Adrenal gland (tissue), 12 donors: ENCODE results near the gene EPB41L2. TPM values are rescaled to one million over a fixed set of nuclear protein-coding genes. Genes with fewer than 3 reads are reported as not detected.

Source experiments
- DNase-seq, 7 donors: peaks; one replicate each; pipeline ENCODE4 v3.0.0-alpha.2; 2019 to 2020
- H3K27ac ChIP-seq, 5 donors: fragments of 200-600 bp; sonication (generic) in 4 of 5; 1 replicate in 3 of 5; 2 replicates in 2 of 5; pipeline versions ENCODE4 v1.5.1 to v1.8.0; 2016 to 2020; ENCODE audit warnings: mild to moderate bottlenecking in 1 of 5
- H3K27me3 ChIP-seq: fragments of 200-600 bp; 2 replicates; pipeline ENCODE4 v1.8.0; 2021
- H3K36me3 ChIP-seq, 2 donors: fragments of 200-600 bp; replicated peaks in 1 of 2; 1 replicate in 1 of 2; 2 replicates in 1 of 2; pipeline versions ENCODE4 v1.5.1 to v1.8.0; 2018 to 2022
- H3K4me1 ChIP-seq, 2 donors: fragments of 200-600 bp; replicated peaks in 1 of 2; 1 replicate in 1 of 2; 2 replicates in 1 of 2; pipeline versions ENCODE4 v1.5.1 to v1.8.0; 2018 to 2021
- H3K4me3 ChIP-seq, 4 donors: fragments of 200-600 bp; sonication (generic) in 3 of 4; one replicate each; pipeline ENCODE4 v1.5.1; 2016 to 2018
- H3K9me3 ChIP-seq, 3 donors: fragments of 200-600 bp; sonication (generic) in 1 of 3; replicated peaks in 1 of 3; 1 replicate in 2 of 3; 2 replicates in 1 of 3; pipeline versions ENCODE4 v1.5.1 to v1.8.0; 2016 to 2021
- CTCF ChIP-seq, 6 experiments: fragments of 450-650 bp in 4 of 6; fragments of 200-600 bp in 2 of 6; sonication (generic) in 1 of 6; IDR thresholded peaks; 1 replicate in 5 of 6; 2 replicates in 1 of 6; pipeline versions ENCODE4 v1.5.1 to v1.8.0; 2016 to 2021; ENCODE audit warnings: antibody characterized with exemption in 6 of 6, mild to moderate bottlenecking in 2 of 6, moderate library complexity in 1 of 6
- POLR2A ChIP-seq, 2 donors: fragments of 450-650 bp; IDR thresholded peaks; one replicate each; pipeline ENCODE4 v1.6.1; 2017; ENCODE audit warnings: antibody characterized with exemption in 2 of 2, mild to moderate bottlenecking in 2 of 2, moderate library complexity in 1 of 2
- WGBS, 4 donors: extraction: QIAGEN DNeasy Blood & Tissue Kit in 2 of 4; methylation state at CpG; one replicate each; pipeline versions ENCODE4 v1.1.5 to v1.1.7; 2013 to 2017; 5-methylcytosine and 5-hydroxymethylcytosine counted together
- intact Hi-C, 2 donors: fragments of 100-400 bp; cut with DNase I; formaldehyde crosslinking; loops; one replicate each; pipeline versions ENCODE4 v1.14.1 to v1.15.0; 2022 to 2023
- polyA plus RNA-seq, 3 donors: library from polyadenylated mRNA; stranded (reverse); fragments of 200-250 nt in 2 of 3; fragments of 350-450 nt in 1 of 3; fragmentation: Illumina TruSeq in 1 of 3; extraction: RNeasy Lipid Tissue Mini Kit (QIAGEN cat#74804) in 1 of 3; gene quantifications; one replicate each; pipeline ENCODE4 v1.2.3, GENCODE V29; 2013 to 2014
- total RNA-seq, 9 donors: library from RNA; depleted of rRNA in 4 of 9; stranded (reverse); fragments of >200 nt in 4 of 9; fragments of 120-200 nt in 1 of 9; fragmentation: NEBNext Ultra II Directional in 1 of 9; extraction: Animal tissue kit (Norgen Biotek cat#: 25700) in 1 of 9; gene quantifications; one replicate each; pipeline versions ENCODE4 v1.1.0 to v1.2.4, GENCODE V29; 2013 to 2023
- donor health status: healthy with polysubstance abuse.
- donor health status: Bipolar disorder and iron deficiency.
- donor health status: DM: yes; HTN: yes; CAD: no.
- donor health status: DM: no; HTN: no; CAD: no.
- donor health status: DM: no; HTN: no; CAD: no.
- donor health status: DM: yes; HTN: yes; CAD: no.

EPB41L2 gene
- total and polyA plus RNA-seq, 12 donors: 30.6 to 101 (median 82.4) TPM

- DNase-seq: peak in 5 of 7 donors; percentile 23 to 54 (median 33)
- H3K36me3 ChIP-seq: no peaks in the 10 kb centered on the region
- H3K4me1 ChIP-seq: peaks cover 4 to 6% of the 10 kb centered on the region in 2 donors
- intact Hi-C loops: no loop called here
- no peaks in the 10 kb centered on the region for H3K27me3 ChIP-seq
- peak overlapping the region; percentile 51 to 100 (median 84) for H3K4me3 ChIP-seq
- peak overlapping the region in 4 of 5 donors; percentile 76 to 94 (median 82) for H3K27ac ChIP-seq
- H3K9me3 ChIP-seq: no peaks in the 10 kb centered on the region
- WGBS, 4 donors: 0 to 2% (median 1%) methylated on average over 32 to 84 of the region's 84 CpGs
- no peak for TF ChIP-seq CTCF (IDR thresholded peaks at IDR 0.05)
- no peak for TF ChIP-seq POLR2A (IDR thresholded peaks at IDR 0.05)
Measured at GRCh38 chr6:131062241-131063027, 611 bp downstream of the EPB41L2 start.

GRCh38 chr6:131061751-131062119 lies 1.3 kb downstream of the EPB41L2 start:
- intact Hi-C loops: no loop called here
- 19 to 28% (median 22%) methylated on average over 10 of the region's 10 CpGs for WGBS, 4 donors

GRCh38 chr6:131061041-131061750 lies 1.8 kb downstream of the EPB41L2 start:
- TF ChIP-seq CTCF (IDR thresholded peaks at IDR 0.05): no peak
- TF ChIP-seq POLR2A (IDR thresholded peaks at IDR 0.05): no peak

More at GRCh38 chr6:131061751-131062119, 1.3 kb downstream of the EPB41L2 start:
- H3K4me3 ChIP-seq: peak overlapping the region in 2 of 4 donors; percentile 82 to 100
- H3K27ac ChIP-seq: peak overlapping the region in 1 of 5 donors; percentile 83
- H3K4me1 ChIP-seq: peaks cover 4 to 6% of the 10 kb centered on the region in 2 donors
- TF ChIP-seq POLR2A (IDR thresholded peaks at IDR 0.05) (no peak), CTCF (IDR thresholded peaks at IDR 0.05) (no peak)
- no peaks in the 10 kb centered on the region for H3K36me3 ChIP-seq
- H3K9me3 ChIP-seq: no peaks in the 10 kb centered on the region
- DNase-seq: peak in 1 of 7 donors; percentile 9
- H3K27me3 ChIP-seq: no peaks in the 10 kb centered on the region

GRCh38 chr6:131060311-131060710 lies 2.7 kb downstream of the EPB41L2 start:
- no peak overlapping the region for H3K27ac ChIP-seq
- intact Hi-C loops: no loop called here
- WGBS, 4 donors: 74 to 84% (median 76%) methylated on average over 3 of the region's 3 CpGs

More at GRCh38 chr6:131061041-131061750, 1.8 kb downstream of the EPB41L2 start:
- intact Hi-C loops: no loop called here
- no peak for DNase-seq
- Histone ChIP-seq H3K9me3 (no peaks in the 10 kb centered on the region), H3K4me1 (peaks cover 4 to 6% of the 10 kb centered on the region in 2 donors), H3K27ac (peak overlapping the region in 1 of 5 donors; percentile 83), H3K27me3 (no peaks in the 10 kb centered on the region), H3K36me3 (no peaks in the 10 kb centered on the region), H3K4me3 (peak overlapping the region in 1 of 4 donors; percentile 100)
- 52 to 64% (median 60%) methylated on average over 9 of the region's 9 CpGs for WGBS, 4 donors

More at GRCh38 chr6:131060311-131060710, 2.7 kb downstream of the EPB41L2 start:
- H3K9me3 ChIP-seq: peaks cover 0 to 5% (median 0%) of the 10 kb centered on the region in 3 donors
- no peaks in the 10 kb centered on the region for H3K36me3 ChIP-seq
- no peak overlapping the region for H3K4me3 ChIP-seq
- H3K4me1 ChIP-seq: peaks cover 4 to 6% of the 10 kb centered on the region in 2 donors
- no peak for DNase-seq
- TF ChIP-seq CTCF (IDR thresholded peaks at IDR 0.05): no peak
- TF ChIP-seq POLR2A (IDR thresholded peaks at IDR 0.05): no peak
- no peaks in the 10 kb centered on the region for H3K27me3 ChIP-seq
